GM19238 (cell line): ENCODE measurements around the gene DPP7.
"Not testable (repeated sequence)": the region's sequence is repeated elsewhere in the genome, so short reads cannot be mapped to it uniquely, and the experiment has no call there.

Experiments
- DNase-seq: peaks from one replicate; pipeline ENCODE4 v3.0.0; 2011; ENCODE audit warnings: low spot score; ENCODE audit not compliant: insufficient read length

The DPP7 gene

GRCh38 chr9:137071282-137071681 is 43.3 kb downstream of the DPP7 start:
- no peak for DNase-seq

- no peak for DNase-seq
Measured at GRCh38 chr9:137070906-137071275, 43.6 kb downstream of the DPP7 start.

- peak; percentile 94 for DNase-seq
Measured at GRCh38 chr9:137070201-137070905, 44.2 kb downstream of the DPP7 start, which contains the start of gene SAPCD2. TSS of gene SAPCD2 (minus strand) at chr9:137070557. CDS start at chr9:137070460, 97 bp downstream.

GRCh38 chr9:137069508-137070091 is 44.9 kb downstream of the DPP7 start:
- DNase-seq = no peak

GRCh38 chr9:137068539-137069507 is 45.7 kb downstream of the DPP7 start:
- DNase-seq = no peak

- DNase-seq = peak; percentile 91
Measured at GRCh38 chr9:137067860-137068538, 46.5 kb downstream of the DPP7 start.

- DNase-seq = no peak
Measured at GRCh38 chr9:137066096-137066861, 48.3 kb downstream of the DPP7 start.

- DNase-seq = no peak
Measured at GRCh38 chr9:137065336-137065967, 49.1 kb downstream of the DPP7 start.

- no peak for DNase-seq
Measured at GRCh38 chr9:137064880-137065164, 49.7 kb downstream of the DPP7 start.

GRCh38 chr9:137064027-137064879 is 50.3 kb downstream of the DPP7 start:
- no peak for DNase-seq

GRCh38 chr9:137063311-137064026 is 51.1 kb downstream of the DPP7 start:
- no peak for DNase-seq

GRCh38 chr9:137062798-137063197 is 51.7 kb downstream of the DPP7 start:
- DNase-seq = not testable (repeated sequence)

GRCh38 chr9:137062384-137062783 is 52.1 kb downstream of the DPP7 start:
- DNase-seq = no peak
